Esophagus squamous epithelium (tissue), 5 donors: Measurements from ENCODE around the gene C19orf67. TPM values are rescaled to one million over a fixed set of nuclear protein-coding genes. Genes with fewer than 3 reads are reported as not detected.

Experiments
- DNase-seq: peaks from one replicate; lab custom pipeline; 2025; lab: John Stamatoyannopoulos, UW
- H3K27ac ChIP-seq, 4 donors: fragments of 200-600 bp; sonication (generic); one replicate each; pipeline ENCODE4 v1.5.1; 2016 to 2019; ENCODE audit warnings: mild to moderate bottlenecking in 1 of 4
- H3K27me3 ChIP-seq, 4 donors: fragments of 200-600 bp; sonication (generic); 1 replicate in 3 of 4; 2 replicates in 1 of 4; pipeline versions ENCODE4 v1.5.1 to v1.6.0; 2017 to 2021; ENCODE audit warnings: antibody characterized with exemption in 1 of 4
- H3K36me3 ChIP-seq, 3 donors: fragments of 200-600 bp; sonication (generic); one replicate each; pipeline ENCODE4 v1.5.1; 2016 to 2019
- H3K4me1 ChIP-seq, 3 donors: fragments of 200-600 bp; sonication (generic); one replicate each; pipeline ENCODE4 v1.5.1; 2017 to 2019
- H3K4me3 ChIP-seq, 4 donors: fragments of 200-600 bp; sonication (generic); 1 replicate in 3 of 4; 2 replicates in 1 of 4; pipeline ENCODE4 v1.5.1; 2016 to 2019; ENCODE audit warnings: mild to moderate bottlenecking in 2 of 4, moderate library complexity in 1 of 4
- H3K9me3 ChIP-seq, 3 donors: fragments of 200-600 bp; sonication (generic); one replicate each; pipeline ENCODE4 v1.5.1; 2016 to 2019
- CTCF ChIP-seq, 6 experiments: fragments of 450-650 bp in 4 of 6; fragments of 200-600 bp in 2 of 6; sonication (generic) in 2 of 6; IDR thresholded peaks; one replicate each; pipeline ENCODE4 v1.5.1; 2016 to 2019; ENCODE audit warnings: antibody characterized with exemption in 6 of 6, mild to moderate bottlenecking in 4 of 6, moderate library complexity in 4 of 6
- POLR2A ChIP-seq, 4 donors: fragments of 450-650 bp; IDR thresholded peaks; one replicate each; pipeline ENCODE4 v1.6.1; 2017; ENCODE audit warnings: antibody characterized with exemption in 4 of 4, mild to moderate bottlenecking in 4 of 4, moderate library complexity in 3 of 4
- WGBS, 2 donors: methylation state at CpG; one replicate each; pipeline ENCODE4 v1.1.5; 2018; 5-methylcytosine and 5-hydroxymethylcytosine counted together
- intact Hi-C: fragments of 100-400 bp; cut with DNase I; formaldehyde crosslinking; loops from one replicate; pipeline ENCODE4 v1.15.0; 2022
- total RNA-seq, 4 donors: library from RNA; depleted of rRNA; stranded (reverse); fragments of >200 nt; gene quantifications; one replicate each; pipeline ENCODE4 v1.1.0, GENCODE V29; 2016
- donor health status: DM: yes; HTN: yes; CAD: no.

Gene C19orf67
- total RNA-seq, 4 donors from 2014 or later, result not detected

DNA sequence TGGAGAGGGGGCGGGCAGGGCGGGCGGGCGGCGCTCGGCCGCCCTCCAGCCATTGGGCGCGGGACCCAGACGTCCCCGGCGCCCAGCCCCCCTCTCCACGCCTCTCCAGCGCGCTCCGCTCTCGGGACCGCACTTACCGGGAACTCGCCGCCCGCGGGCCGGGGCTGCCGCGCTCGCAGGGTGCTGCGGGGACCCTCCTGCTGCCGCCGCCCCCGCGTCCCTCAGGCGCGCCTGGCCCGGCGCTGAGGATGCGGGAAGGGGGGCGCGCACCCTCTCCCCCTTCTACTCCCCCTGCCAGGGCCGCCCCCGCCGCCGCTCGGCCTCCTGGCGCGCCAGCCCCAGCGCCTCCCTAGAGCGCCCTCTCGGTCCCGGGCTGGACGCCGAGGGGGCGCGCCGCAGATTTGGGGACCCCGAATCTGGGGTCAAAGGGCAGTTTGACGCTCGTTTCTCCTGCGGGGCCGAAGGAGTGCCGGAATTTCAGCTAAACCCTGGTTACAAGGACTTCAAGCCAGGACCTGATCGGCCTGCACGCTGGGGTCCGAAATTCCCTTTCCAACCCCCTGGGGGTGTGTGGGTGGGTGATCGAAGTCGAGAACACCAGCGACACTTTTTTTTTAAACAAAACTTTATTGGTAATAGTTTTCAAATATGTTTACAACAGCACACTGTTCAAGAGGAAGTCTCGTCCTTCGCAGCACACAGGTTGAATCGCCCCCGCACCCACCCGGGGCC, 5.7 kb upstream of the C19orf67 start:
- Histone ChIP-seq H3K27ac (peak overlapping the region; percentile 88 to 98 (median 92)), H3K4me1 (peaks cover 10 to 24% (median 11%) of the 10 kb centered on the region in 3 donors), H3K36me3 (peaks cover under 1 to 28% (median 5%) of the 10 kb centered on the region in 3 donors), H3K27me3 (no peaks in the 10 kb centered on the region), H3K9me3 (peaks cover 0 to 12% (median 5%) of the 10 kb centered on the region in 3 donors), H3K4me3 (peak overlapping the region; percentile 64 to 98 (median 84))
- no peak for DNase-seq
- intact Hi-C loops, result no loop called here
- WGBS, 2 donors, result 0 to 2% methylated on average over 12 of the region's 72 CpGs
- TF ChIP-seq POLR2A (IDR thresholded peaks at IDR 0.05), result peak in 2 of 4 donors; percentile 81 to 88
- peak in 1 of 6 experiments; percentile 19 for TF ChIP-seq CTCF (IDR thresholded peaks at IDR 0.05)

GRCh38 chr19:14090509-14091080, 5.0 kb upstream of the C19orf67 start, which contains the start of gene SAMD1:
SAMD1 (minus strand) TSS chr19:14090751.
- H3K27me3 ChIP-seq, result no peaks in the 10 kb centered on the region

GRCh38 chr19:14089662-14090508, 4.3 kb upstream of the C19orf67 start:
- Histone ChIP-seq H3K27ac (peak overlapping the region; percentile 88 to 98 (median 92)), H3K4me3 (peak overlapping the region; percentile 64 to 98 (median 84)), H3K27me3 (no peaks in the 10 kb centered on the region), H3K4me1 (peaks cover 10 to 24% (median 11%) of the 10 kb centered on the region in 3 donors), H3K36me3 (peaks cover 0 to 26% (median 5%) of the 10 kb centered on the region in 3 donors), H3K9me3 (peaks cover 0 to 12% (median 5%) of the 10 kb centered on the region in 3 donors)
- DNase-seq, result no peak
- TF ChIP-seq CTCF (IDR thresholded peaks at IDR 0.05) (peak in 3 of 6 experiments; percentile 3 to 16 (median 15)), POLR2A (IDR thresholded peaks at IDR 0.05) (no peak)
- intact Hi-C loops, result no loop called here
- 2% methylated on average over 22 of the region's 142 CpGs; no CpG with 5 or more reads in 1 of the 2 donors for WGBS, 2 donors

More at GRCh38 chr19:14090509-14091080, 5.0 kb upstream of the C19orf67 start, which contains the start of gene SAMD1:
- 0% methylated on average over 6 of the region's 65 CpGs; no CpG with 5 or more reads in 1 of the 2 donors for whole genome bisulfite sequencing, 2 donors
- intact Hi-C loops, result no loop called here
- peak within 1 kb of the TSS; percentile 64 to 98 (median 84) for H3K4me3 ChIP-seq
- H3K4me1 ChIP-seq, result peaks cover 10 to 24% (median 11%) of the 10 kb centered on the region in 3 donors
- peaks cover 0 to 12% (median 5%) of the 10 kb centered on the region in 3 donors for H3K9me3 ChIP-seq
- H3K27ac ChIP-seq, result peak within 1 kb of the TSS; percentile 88 to 98 (median 92)
- TF ChIP-seq CTCF (IDR thresholded peaks at IDR 0.05), result no peak
- TF ChIP-seq POLR2A (IDR thresholded peaks at IDR 0.05), result no peak
- DNase-seq, result peak; percentile 68
- H3K36me3 ChIP-seq, result peaks cover 0 to 26% (median 5%) of the 10 kb centered on the region in 3 donors

GRCh38 chr19:14089412-14089661, 3.8 kb upstream of the C19orf67 start:
- H3K27me3 ChIP-seq, result no peaks in the 10 kb centered on the region
- peak overlapping the region; percentile 10 to 98 (median 92) for H3K27ac ChIP-seq
- peak overlapping the region; percentile 64 to 98 (median 84) for H3K4me3 ChIP-seq
- H3K9me3 ChIP-seq, result peaks cover 0 to 12% (median 5%) of the 10 kb centered on the region in 3 donors
- H3K36me3 ChIP-seq, result peaks cover 0 to 26% (median 5%) of the 10 kb centered on the region in 3 donors
- DNase-seq, result no peak
- WGBS, 2 donors, result 4 to 12% methylated on average over 14 of the region's 16 CpGs
- TF ChIP-seq CTCF (IDR thresholded peaks at IDR 0.05) (no peak), POLR2A (IDR thresholded peaks at IDR 0.05) (no peak)
- intact Hi-C loops, result no loop called here
- H3K4me1 ChIP-seq, result peaks cover 10 to 24% (median 11%) of the 10 kb centered on the region in 3 donors
